NCI-H446 treated with DMSO at 0.1 percent for 48 hours (cell line): ENCODE measurements around the gene AIPL1.
"Not testable (repeated sequence)": the region's sequence is repeated elsewhere in the genome, so short reads cannot be mapped to it uniquely, and the experiment has no call there.

Experiments
- DNase-seq: peaks from one replicate; lab custom pipeline; 2025; lab: John Stamatoyannopoulos, UW

Gene AIPL1, protein sequence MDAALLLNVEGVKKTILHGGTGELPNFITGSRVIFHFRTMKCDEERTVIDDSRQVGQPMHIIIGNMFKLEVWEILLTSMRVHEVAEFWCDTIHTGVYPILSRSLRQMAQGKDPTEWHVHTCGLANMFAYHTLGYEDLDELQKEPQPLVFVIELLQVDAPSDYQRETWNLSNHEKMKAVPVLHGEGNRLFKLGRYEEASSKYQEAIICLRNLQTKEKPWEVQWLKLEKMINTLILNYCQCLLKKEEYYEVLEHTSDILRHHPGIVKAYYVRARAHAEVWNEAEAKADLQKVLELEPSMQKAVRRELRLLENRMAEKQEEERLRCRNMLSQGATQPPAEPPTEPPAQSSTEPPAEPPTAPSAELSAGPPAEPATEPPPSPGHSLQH

DNA sequence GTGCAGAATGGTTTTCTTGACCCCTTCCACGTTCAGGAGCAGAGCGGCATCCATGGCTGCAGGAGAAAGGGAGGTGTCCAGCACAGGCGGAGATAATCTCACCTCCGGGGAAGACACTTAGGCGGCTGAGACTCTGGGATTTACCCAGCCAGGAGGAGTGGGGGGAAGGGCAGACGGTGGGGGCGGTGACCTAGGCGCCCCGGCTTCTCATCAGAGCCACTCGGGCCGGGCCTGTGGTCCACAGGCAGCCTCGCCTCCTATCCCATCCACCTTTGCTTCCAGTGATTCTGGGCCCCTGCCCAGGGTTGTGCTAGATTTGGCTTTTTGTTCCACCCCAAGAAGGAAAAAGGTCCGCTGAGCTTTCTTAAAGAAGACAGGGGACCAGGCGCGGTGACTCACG lies at the start of gene AIPL1:
AIPL1 (minus strand) TSS at position 71 of the 400 bp plus-strand sequence; CDS start at position 54, 17 bp downstream.
- DNase-seq: no peak

DNA sequence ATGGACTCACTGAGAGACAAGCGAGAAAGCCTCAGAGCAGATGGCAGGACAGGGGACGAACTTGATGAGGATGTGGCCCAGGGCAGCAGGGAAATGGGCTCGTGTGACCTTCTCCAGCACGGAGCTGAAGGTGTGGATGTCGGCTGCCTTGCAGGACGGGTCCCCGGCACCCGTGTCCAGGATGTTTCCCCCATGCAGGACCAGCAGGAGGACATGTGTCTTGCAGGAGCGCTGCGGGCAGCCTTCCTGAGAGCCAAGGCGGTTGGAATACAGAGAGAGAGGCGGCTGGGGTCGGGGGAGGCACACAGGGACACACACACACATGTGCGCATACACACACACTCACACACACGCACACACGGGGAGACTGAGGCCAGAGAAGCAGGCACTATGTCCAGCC lies 48.6 kb upstream of the AIPL1 start:
- DNase-seq: no peak

DNA sequence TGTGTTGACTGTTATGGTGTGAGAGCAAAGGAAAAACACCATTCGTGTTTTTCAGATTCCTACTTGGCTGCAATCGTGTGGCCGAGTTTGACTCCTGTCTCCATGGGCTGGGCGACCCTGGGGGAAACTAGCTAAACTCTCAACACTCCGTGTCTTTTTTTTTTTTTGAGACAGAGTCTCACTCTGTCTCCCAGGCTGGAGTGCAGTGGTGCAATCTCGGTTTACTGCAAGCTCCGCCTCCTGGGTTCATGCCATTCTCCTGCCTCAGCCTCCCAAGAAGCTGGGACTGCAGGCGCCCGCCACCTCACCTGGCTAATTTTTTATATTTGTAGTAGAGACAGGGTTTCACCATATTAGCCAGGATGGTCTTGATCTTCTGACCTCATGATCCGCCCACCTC lies 47.9 kb upstream of the AIPL1 start:
- DNase-seq: not testable (repeated sequence)

DNA sequence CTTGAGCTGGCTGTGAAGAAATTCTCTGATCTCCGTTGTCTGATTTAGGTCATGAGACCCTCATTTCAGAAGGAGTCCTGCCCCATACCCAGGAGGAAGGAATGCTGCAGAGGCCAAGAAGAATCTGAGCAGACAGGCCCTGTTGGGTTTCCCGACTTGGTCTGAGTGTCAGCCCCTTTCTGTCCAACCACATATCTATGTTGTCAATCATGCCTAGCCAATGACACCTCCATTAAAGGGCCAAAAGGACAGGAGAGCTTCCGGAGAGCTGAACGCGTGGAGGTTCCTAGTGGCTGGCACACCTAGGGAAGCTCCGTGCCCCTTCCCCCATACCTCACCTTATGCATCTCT lies 47.2 kb upstream of the AIPL1 start:
- no peak for DNase-seq

DNA sequence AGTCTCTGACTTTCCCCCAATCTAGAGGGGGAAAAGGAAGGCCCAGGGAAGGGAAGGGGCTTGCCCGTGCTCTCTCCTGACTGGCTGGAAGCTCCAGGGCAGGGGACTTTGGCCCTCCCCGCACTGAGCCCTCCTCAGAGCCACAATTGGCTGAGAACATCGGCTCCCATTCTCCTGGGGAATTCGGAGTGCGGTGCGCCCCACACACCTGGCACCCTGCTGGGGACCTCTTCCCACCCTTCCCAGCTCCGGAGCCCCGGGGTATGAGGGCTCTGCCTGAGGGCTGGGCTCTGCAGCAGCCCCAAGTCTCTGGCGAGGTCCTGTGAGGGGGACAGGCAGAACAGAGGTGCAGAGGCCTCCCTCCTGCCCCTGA lies 45.4 kb upstream of the AIPL1 start:
- no peak for DNase-seq

DNA sequence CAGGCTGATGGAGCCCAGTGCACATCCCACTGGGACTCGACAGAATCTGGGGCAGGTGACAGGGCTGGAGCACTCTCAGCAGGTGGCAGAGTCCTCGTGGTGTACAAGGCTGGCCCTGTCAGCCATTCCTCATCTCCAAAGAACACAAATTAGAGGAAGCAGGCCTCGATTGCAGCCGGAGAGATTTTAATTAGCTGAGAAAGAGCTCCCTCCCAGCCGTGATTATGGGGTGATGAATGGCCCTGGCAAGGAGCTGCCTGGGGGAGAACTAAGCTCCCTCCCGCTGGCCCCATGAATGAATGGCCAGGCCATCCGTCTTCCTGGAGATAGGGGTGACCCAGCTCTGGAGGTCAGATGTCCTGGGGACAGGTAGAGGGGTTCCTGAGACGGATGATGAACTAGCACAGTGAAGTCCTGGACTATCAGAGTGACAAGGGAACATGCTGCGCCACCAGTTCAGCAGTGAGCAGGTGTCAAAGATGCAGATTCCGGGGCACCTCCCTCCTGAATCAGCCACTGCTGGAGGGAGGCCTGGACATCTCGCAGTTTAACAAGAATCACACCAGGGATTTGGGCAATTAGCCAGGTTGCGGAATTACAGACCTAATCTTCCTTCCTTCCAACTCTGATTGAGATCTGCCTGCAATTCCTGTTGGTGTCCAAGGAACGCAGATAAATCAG lies 44.8 kb upstream of the AIPL1 start:
- no peak for DNase-seq

DNA sequence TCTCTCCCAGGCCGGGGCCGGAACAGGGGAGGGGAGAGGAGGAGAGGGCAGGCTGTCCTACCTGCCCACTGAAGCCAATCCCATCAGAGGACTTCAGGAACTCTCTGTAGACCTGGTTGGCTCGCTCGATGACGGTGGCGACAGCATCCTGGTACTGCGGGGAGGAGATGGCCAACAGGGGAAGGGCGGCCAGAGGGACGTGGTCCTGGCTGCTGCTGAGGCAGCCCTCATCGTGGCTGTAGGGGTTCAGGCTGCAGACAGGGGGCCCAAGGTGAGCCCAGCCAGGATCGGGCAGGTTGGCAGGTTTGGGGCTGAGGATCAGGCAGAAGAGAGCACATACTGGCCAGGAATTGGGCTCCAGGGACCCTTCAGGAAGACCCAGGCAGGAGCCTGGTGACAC lies 43.6 kb upstream of the AIPL1 start:
- no peak for DNase-seq

DNA sequence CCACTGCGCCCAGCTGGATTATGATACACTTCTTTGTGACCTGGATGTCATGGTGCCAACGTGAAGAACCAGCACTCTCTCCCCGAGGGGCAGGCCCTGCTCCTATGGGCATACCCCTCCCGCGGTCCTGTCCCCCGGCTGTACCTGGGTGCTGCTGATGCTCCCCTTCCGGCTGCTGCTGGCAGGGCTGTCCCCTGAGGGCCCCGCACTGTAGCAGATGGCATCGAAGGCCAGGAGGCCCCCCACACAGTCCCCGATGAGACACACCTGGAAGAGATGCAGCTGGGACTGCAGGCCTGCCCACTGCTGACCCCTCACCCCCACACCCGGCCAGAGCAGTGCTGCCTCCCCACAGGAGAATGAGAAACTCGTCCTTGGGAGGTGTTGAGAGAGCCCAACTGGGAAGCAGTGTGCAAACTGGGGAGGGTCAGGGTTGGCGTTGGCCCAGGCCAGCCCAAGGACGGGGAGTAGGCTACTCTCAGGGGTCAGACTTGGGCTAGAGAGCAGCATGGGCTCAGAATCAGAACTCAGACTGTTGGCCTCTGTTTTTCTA lies 43.0 kb upstream of the AIPL1 start:
- no peak for DNase-seq

DNA sequence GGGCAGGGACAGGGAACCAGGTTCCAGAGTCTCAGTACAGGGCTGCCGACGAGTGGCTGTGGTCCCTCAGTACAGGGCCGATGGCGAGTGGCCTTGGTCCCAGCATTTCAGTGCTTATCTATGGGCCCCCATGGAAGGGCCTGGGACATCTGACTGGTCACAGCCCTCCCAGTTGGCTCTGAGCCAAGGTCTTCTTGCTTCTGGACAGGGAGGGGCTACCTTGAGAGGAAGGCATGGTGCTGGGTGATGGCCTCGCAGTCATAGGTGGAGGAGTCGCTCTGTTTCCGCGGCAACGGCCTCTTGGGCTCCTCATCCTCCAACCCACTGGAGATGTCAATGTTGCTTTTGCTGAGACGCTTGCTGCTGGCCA lies 41.9 kb upstream of the AIPL1 start:
- no peak for DNase-seq

DNA sequence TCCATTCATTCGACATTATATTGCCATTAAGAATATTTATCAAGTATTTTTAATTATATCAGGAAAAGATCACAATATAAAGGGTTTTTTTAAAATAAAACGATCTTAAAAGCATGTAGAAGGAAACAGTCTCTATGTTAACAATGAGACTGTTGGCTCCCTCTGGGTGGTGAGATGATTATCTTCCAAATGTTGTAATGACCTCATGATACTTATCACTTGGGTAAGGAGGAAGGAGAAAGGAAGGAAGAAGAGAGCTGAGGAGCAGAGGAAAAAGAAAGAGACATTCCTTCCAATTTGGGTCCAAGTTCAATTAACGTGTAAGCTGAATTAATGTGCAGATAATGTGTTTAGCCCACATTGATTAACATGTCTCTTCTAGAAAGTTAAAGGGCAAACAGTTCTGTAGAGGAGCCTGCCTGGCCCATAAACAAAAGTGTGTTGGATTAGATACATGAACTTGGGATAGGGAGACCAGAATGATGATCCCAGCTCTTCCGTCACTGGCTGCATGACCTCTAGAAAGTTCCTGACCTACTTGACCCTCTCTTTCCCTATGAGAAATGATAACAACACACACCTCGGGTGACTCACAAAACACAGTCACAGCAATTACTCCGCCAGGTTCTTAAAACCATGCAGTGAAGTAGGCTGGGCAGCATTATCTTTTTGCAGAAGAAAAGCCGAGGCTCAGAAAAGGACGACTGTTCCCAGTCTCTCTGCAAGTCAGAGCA lies 41.3 kb upstream of the AIPL1 start:
- no peak for DNase-seq

DNA sequence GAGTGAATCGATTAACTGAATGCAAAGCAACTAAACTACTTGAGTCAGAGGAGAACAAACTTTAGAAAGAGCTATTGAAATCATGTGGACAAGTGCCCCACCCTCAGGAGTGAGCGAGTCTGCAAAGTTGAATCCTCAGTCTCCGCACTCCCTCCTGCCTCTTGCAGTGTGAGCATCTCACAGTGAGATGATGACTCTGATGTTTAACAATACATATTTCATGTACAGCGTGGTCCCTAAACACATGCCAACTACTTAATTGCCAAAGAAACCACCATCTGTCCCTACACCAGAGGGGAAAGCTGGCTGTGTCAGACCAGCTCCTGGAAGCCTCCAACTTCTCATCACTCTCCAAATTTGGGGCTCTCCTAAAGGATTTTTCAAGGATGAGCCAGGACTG lies 40.5 kb upstream of the AIPL1 start:
- peak; percentile 80 for DNase-seq

DNA sequence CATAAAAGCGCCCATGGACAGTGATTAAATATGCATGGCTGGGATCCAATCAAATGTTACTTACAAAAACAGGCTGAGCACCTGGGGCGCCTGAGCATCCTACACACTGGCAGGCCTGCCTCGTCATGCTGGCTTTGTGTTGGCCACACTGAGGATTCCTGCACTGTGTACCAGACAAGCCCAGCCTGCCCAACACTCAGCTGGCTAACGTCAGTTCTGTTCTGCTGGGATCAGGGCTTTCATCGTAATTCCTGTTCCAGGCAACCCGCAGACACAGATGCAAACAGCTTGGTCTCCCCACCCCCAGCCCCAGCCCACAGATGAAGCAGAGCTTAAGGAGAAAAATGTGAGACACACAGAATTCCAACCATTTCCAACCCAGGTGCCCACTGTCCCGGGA lies 40.0 kb upstream of the AIPL1 start:
- DNase-seq: no peak

DNA sequence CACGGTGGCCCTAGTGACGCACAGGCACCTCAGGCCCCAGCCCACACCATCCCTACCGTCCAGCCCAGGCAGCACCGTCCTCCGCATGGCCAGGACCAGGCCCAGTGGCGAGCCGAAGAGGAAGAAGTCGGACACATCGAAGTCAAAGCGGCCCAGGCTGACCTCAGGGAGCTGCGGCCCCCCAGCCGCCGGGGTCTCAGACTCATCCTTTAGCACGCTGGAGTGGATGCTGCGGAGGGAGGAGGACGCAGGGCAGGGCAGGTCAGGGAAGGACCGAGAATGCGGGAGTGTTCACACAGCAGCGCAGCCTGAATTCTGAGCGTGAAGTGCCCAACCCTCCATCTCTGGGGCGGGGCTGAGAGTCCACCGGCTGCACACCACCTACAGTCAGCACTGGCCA lies 39.5 kb upstream of the AIPL1 start:
- no peak for DNase-seq

DNA sequence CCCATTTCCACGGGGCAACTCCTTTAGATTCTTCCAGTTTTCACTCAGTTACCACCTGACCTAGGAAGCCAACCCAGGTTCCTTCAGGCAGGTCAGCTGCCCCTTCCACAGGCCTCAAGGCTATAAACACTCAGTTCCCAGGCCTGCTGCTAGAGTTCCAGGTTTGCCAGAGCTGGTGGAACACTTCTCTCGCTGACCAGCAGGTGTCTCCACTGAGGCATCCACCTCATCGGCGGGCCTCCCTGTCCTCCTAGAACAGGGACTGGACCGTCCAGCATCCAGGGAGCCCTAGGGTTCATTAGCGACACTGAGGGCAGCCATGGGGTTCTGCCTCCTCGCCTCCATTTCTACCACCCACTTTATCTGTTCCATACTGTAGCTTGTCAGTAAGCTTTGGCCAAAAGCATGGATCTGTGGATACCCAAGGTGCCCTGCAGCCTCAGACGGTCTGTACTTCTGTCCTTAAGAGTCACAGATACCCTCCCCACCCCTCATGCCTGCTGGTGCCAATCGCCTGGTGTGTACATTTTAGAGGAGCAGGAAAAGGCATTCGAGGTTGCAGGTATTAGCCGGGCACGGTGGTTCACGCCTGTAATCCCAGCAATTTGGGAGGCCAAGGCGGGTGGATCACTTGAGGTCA lies 38.3 kb upstream of the AIPL1 start:
- DNase-seq: no peak

DNA sequence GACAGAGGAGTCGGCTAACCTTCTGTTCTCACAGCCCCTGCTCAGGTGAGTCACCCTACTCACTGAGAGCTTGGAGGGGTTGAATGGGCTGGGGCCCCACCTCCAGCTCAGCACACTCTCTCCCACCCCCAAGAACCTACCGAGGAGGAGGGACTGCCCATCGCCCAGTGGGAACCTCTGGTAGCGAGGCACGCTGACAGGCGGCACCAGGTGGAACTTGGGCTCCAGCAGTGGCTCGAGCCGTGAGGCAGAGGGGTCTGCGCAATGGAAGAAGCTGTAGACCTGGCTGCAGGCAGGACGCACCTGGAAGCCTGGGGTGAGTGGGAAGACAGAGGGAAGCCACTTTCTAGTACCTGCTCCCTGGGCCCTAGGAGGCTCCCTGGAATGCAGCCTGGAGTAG lies 37.6 kb upstream of the AIPL1 start:
- no peak for DNase-seq

DNA sequence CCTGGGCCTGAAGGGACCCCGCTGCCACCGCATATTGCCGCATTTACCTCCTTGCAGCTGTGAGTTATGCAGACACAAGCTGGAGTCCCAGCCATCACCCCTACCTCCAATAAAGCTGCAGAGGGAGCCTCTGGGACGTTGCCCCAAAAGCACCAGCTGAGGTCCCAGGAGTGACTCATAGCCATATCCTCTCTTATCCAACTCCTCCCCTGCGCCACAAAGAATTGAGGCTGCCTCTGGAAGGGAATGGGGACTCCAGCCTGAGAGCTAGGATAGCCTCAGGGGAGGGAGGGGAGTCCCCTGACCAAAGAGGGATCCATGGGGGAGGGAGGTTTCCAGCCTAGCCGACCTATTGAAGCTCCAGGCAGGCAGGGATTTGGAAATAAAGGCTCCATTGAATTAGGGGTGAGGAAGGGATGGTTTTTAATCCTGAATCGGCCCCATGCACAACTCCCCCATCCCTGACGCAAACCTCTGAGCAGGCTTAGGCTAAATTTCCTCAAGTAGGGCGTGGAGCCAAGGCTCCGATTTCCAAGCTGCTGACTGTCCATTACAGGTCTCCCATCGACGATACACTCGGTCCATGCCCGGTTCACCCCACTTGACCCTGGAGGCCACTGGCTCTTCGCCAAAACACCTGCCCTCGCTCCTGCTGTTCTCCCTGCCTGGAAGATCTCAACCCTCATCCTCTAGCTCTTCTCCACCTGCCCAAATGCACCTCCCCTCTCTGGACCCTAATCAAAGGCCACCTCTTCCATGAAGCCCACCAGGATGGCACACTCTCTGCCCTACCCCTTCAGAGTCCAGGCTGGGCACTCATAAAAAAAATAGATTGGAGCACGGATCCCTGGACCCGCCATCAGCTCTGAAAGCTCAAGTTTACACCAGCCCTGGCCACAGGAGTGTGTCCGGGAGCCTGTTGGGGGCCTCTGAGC lies 36.9 kb upstream of the AIPL1 start:
- DNase-seq: no peak

DNA sequence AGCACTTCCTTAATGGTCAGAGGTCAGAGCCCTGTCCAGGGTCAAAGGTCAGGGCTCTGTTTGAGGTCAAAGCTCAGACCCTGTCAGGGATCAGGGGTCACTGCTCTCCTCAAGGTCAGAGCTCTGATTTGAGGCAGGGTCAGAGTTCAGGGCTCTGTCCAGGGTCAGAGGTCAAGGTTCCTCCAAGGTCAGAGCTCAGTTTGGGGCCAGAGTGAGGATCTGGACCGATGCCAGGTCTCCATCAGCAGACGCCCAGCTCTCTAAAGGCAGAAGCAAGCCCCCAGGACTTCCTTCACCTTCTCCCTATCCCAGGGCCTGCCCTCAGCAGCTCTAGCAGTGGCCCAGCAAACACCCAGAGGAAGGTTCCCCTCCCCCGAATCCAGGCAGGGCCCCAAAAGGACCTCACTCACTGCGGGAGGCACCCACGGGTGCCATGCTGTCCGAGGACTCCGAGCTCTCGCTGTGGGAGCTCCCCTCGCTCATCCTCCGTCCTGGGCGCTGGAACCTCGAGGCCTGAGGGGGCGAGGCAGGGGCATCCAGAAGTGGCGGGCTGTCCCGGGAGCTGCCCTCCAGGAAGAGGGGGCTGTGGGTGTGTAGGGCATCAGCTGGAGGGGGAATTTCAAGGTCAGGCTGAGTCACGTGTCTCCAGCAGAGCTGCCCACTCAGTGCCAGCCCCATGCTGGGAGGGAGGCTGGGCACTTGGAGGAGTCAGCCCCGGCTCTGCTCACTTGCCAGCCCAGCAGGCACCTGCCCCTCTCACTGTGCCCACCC lies 36.0 kb upstream of the AIPL1 start:
- no peak for DNase-seq

DNA sequence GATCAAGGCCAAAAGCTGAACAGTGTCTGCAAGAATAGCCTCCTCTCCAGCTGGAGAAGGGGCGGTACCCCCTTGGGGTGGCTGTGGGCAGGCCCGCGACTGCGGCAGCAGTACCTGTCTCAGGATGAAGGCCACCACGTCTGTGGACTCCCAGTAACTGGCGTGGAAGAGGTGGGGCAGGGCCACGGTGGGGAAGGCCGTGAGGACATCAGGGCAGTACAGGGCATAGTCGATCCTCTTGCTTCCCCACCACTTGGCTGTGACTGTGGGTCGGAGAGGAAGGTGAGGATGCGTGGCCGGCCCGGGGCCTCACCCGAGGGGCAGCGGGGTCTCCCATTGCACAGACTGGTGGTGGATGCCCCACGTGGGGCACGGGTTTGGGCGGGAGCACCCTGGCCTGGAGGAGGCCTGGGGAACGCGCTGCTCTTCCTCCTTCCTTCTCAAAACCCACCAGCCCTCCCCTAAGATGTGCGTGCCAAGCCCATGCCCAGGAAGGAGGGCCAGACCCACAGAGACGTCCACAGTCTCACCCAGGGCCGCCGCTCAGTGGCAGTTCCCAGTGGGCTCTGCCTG lies 35.3 kb upstream of the AIPL1 start:
- no peak for DNase-seq

DNA sequence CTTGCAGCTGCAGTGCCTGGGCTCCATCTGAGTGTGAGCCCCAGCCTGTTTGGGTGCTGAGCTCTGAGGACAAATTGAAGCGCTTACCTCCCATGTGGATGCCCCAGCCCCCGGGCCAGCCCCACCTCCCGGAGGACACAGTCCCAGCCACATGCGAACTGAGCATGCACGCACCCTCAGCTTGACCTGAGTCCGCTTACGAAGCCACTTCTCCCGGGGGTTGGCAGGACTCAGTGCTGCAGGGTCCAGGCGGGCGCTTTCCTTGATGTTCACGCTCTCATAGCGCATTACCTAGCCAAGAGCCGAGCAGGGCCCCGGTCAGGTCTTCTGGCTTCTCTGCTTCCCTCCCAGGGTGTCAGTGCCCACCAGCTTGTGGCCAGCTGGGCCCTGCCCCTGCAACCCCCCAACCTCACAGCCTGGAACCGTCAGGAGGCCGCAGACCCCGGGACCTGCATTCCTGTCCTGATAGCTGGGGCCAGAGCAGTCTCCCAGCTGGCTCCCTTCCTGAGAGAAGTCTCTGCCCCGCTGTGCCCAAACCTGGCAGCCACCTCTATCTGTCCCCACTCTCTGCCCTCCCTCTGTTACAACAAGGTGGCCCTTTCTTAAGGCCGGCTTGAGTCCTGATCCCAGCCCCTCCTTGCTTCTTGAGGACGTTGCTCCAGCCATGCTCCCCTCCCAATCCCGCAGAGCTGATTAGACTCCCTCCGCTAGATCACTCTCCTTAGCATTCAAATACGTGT lies 33.3 kb upstream of the AIPL1 start:
- no peak for DNase-seq
